Psoas muscle (tissue), 8 donors: Measurements from ENCODE around the gene HIRIP3. TPM values are rescaled to one million over a fixed set of nuclear protein-coding genes. Genes with fewer than 3 reads are reported as not detected.

ENCODE experiments used
- ATAC-seq, 4 donors: fragments of 200-7000 bp; cut with Tn5 transposase; one replicate each; pipeline ENCODE4 v1.9.1; 2020; ENCODE audit warnings: moderate library complexity in 3 of 4, mild to moderate bottlenecking in 2 of 4
- DNase-seq, 2 donors: peaks; one replicate each; pipeline ENCODE4 v3.0.0-alpha.2; 2020
- H3K27ac ChIP-seq: fragments of 200-600 bp; one replicate; pipeline ENCODE4 v1.8.0; 2022
- H3K27me3 ChIP-seq, 3 donors: fragments of 200-600 bp in 1 of 3; one replicate each; pipeline versions ENCODE4 v1.6.1 to v1.8.0; 2013 to 2022; ENCODE audit warnings: low read length in 2 of 3, mild to moderate bottlenecking in 2 of 3, moderate library complexity in 1 of 3; ENCODE audit not compliant: insufficient read depth in 3 of 3
- H3K36me3 ChIP-seq, 2 donors: fragments of 200-600 bp in 1 of 2; one replicate each; pipeline versions ENCODE4 v1.6.1 to v1.8.0; 2013 to 2022; ENCODE audit warnings: low read depth in 1 of 2, mild to moderate bottlenecking in 1 of 2, moderate library complexity in 1 of 2; ENCODE audit not compliant: insufficient read depth in 1 of 2
- H3K4me1 ChIP-seq: fragments of 200-600 bp; one replicate; pipeline ENCODE4 v1.8.0; 2022
- H3K4me3 ChIP-seq: fragments of 200-600 bp; one replicate; pipeline ENCODE4 v1.8.0; 2022; ENCODE audit warnings: mild to moderate bottlenecking
- H3K9me3 ChIP-seq: fragments of 200-600 bp; one replicate; pipeline ENCODE4 v1.8.0; 2022
- WGBS, 3 donors: extraction: QIAGEN DNeasy Blood & Tissue Kit; methylation state at CpG; one replicate each; pipeline versions ENCODE4 v1.1.6 to v1.1.7; 2013; 5-methylcytosine and 5-hydroxymethylcytosine counted together
- intact Hi-C, 2 donors: fragments of 100-400 bp; cut with DNase I; formaldehyde crosslinking; loops; one replicate each; pipeline versions ENCODE4 v1.11.0 to v1.14.2; 2022
- polyA plus RNA-seq, 3 donors: library from polyadenylated mRNA; stranded (reverse); fragments of 200-250 nt; gene quantifications; one replicate each; pipeline ENCODE4 v1.2.3, GENCODE V29; 2013
- total RNA-seq, 4 donors: library from RNA; stranded (reverse); fragmentation: NEBNext Ultra II Directional in 2 of 4; extraction: Animal tissue kit (Norgen Biotek cat#: 25700) in 2 of 4; gene quantifications; one replicate each; pipeline versions ENCODE4 v1.2.1 to v1.2.4, GENCODE V29; 2021 to 2023
- TF ChIP-seq, protein P1 (sequence below): fragments of 200-600 bp; IDR thresholded peaks from one replicate; pipeline ENCODE4 v1.8.0; 2022; ENCODE audit warnings: antibody characterized with exemption
- donor health status: healthy with polysubstance abuse.
- donor health status: DM: no; HTN: no; CAD: no; lungs with moderate emphysema.
- donor health status: Bipolar disorder and iron deficiency.
- donor health status: healthy.
- donor health status: DM: yes; HTN: yes; CAD: no.
- donor health status: DM: no; HTN: no; CAD: no.
- donor health status: DM: no; HTN: no; CAD: no.
- donor health status: DM: yes; HTN: yes; CAD: no.

Gene HIRIP3
- total and polyA plus RNA-seq, 7 donors: 18.5 to 62.5 (median 21.6) TPM

- Histone ChIP-seq H3K36me3 (peaks cover 4 to 64% of the 10 kb centered on the region in 2 donors), H3K4me1 (peaks cover 22% of the 10 kb centered on the region), H3K27me3 (no peaks in the 10 kb centered on the region), H3K27ac (no peak overlapping the region), H3K4me3 (no peak overlapping the region), H3K9me3 (no peaks in the 10 kb centered on the region)
- no peak for ATAC-seq
- TF ChIP-seq, protein P1, sequence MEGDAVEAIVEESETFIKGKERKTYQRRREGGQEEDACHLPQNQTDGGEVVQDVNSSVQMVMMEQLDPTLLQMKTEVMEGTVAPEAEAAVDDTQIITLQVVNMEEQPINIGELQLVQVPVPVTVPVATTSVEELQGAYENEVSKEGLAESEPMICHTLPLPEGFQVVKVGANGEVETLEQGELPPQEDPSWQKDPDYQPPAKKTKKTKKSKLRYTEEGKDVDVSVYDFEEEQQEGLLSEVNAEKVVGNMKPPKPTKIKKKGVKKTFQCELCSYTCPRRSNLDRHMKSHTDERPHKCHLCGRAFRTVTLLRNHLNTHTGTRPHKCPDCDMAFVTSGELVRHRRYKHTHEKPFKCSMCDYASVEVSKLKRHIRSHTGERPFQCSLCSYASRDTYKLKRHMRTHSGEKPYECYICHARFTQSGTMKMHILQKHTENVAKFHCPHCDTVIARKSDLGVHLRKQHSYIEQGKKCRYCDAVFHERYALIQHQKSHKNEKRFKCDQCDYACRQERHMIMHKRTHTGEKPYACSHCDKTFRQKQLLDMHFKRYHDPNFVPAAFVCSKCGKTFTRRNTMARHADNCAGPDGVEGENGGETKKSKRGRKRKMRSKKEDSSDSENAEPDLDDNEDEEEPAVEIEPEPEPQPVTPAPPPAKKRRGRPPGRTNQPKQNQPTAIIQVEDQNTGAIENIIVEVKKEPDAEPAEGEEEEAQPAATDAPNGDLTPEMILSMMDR: no peak
- no peak for DNase-seq
- 82 to 89% (median 87%) methylated on average over 9 of the region's 9 CpGs for WGBS, 3 donors
- intact Hi-C loops: loop anchor here (5.0 to 10.0 kb wide), 2 partner anchors 51 to 1746 kb away; partner anchors contain the start of gene KCTD13 (in 1 of the 2)
Measured at GRCh38 chr16:29978564-29979270, 16.7 kb downstream of the HIRIP3 start.

- H3K27me3 ChIP-seq: no peaks in the 10 kb centered on the region
- peak overlapping the region; percentile 95 for H3K4me3 ChIP-seq
- TF ChIP-seq, protein P1: no peak
- intact Hi-C loops: loop anchor here (5.0 to 10.0 kb wide), 2 partner anchors 51 to 1747 kb away; partner anchors contain the start of gene KCTD13 (in 1 of the 2)
- peaks cover 25% of the 10 kb centered on the region for H3K4me1 ChIP-seq
- no peak for ATAC-seq
- 85 to 94% (median 85%) methylated on average over 9 of the region's 9 CpGs for WGBS, 3 donors
- DNase-seq: no peak
- H3K9me3 ChIP-seq: no peaks in the 10 kb centered on the region
- H3K36me3 ChIP-seq: peaks cover 4 to 58% of the 10 kb centered on the region in 2 donors
- H3K27ac ChIP-seq: peak overlapping the region; percentile 43
Measured at GRCh38 chr16:29978081-29978480, 17.3 kb downstream of the HIRIP3 start.

DNA sequence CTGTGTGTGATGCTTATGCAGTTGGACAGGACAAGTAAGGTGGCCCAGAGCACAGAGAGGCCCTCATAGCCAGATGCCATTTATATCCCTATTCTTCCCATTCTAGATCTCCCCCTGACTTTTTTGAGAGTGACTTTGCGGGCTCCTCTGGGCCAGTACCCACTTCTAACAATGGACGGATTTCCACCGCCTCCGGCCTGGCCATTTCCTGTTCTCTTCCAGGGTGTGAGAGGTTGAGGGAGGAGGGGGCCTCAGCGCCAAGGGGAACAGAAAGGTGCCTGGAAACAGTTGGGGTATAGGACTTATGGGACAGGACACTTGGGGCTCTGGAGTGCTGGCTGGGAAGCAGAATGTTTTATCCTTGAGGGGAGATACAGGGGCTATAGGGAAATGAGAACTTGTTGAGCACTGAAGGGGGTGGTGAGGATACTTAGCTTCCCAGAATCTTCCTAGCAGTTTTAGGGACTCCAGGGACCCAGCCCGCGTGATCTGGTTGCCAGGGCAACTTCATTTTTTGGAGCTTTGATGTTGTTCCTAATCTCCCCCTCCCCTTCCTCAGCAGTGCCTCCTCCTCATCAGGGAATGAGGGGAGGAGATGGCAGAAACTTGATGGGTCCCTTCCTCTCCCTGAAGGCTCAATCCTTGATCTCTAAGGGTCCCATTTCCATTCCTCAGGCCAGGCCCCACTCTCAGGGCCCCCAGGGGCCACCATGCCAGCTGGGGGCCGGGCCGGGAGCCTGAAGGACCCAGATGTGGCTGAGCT lies 18.2 kb downstream of the HIRIP3 start:
- peaks cover 4 to 53% of the 10 kb centered on the region in 2 donors for H3K36me3 ChIP-seq
- ATAC-seq (no peak), DNase-seq (no peak)
- peak overlapping the region; percentile 48 for H3K27ac ChIP-seq
- WGBS, 3 donors: 62 to 66% (median 62%) methylated on average over 9 of the region's 9 CpGs
- intact Hi-C loops: loop anchor here (5.0 to 10.0 kb wide), 2 partner anchors 50 to 1748 kb away; partner anchors contain the start of gene KCTD13 (in 1 of the 2)
- no peaks in the 10 kb centered on the region for H3K9me3 ChIP-seq
- H3K27me3 ChIP-seq: no peaks in the 10 kb centered on the region
- peaks cover 25% of the 10 kb centered on the region for H3K4me1 ChIP-seq
- TF ChIP-seq, protein P1: no peak
- H3K4me3 ChIP-seq: peak overlapping the region; percentile 95

DNA sequence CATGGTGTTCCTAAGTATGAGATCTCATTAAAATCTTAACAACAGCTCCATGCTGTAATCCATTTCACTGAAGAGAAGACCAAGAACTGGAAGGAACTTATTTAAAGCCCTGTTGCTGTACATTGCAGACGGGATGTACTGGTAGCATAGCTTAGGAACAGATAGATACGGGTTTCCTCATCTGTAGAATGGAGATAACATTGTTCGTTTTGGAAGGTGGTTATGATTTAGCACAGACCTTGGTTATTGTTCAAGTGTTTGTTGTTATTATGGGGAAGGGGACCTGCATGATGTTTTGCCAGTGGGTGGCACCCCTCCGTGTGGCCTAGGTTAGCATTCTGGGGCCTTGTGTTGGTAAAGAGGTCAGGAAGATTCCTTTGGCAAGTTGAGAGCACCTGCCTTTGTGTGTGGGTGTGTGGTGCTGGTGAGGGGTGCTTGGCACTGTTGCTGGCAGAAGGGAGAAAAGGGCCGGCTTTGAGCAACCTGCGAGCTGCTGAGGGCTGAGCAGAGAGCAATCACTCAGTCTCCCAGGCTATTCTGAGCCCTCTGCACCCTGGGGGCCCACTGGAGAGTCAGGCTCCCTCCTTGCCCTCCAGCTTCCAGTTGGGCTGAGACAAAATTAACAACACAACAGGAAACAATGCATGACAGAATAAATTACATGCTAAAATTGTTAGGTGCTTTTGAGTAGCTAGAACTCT lies 19.5 kb downstream of the HIRIP3 start:
- H3K4me3 ChIP-seq: peak overlapping the region; percentile 95
- no peaks in the 10 kb centered on the region for H3K9me3 ChIP-seq
- peaks cover 4 to 52% of the 10 kb centered on the region in 2 donors for H3K36me3 ChIP-seq
- H3K4me1 ChIP-seq: peaks cover 25% of the 10 kb centered on the region
- H3K27ac ChIP-seq: peak overlapping the region; percentile 48
- no peak for DNase-seq
- 21 to 32% (median 21%) methylated on average over 6 of the region's 6 CpGs for WGBS, 3 donors
- ATAC-seq: no peak
- TF ChIP-seq, protein P1: no peak
- H3K27me3 ChIP-seq: no peaks in the 10 kb centered on the region
- intact Hi-C loops: loop anchor here (1.0 to 10.0 kb wide), 5 partner anchors 8 to 1749 kb away; partner anchors contain the start of genes HIRIP3 (in 1 of the 2) and KCTD13 (in 1 of the 2)
